Stimulated activated CD4-positive, alpha-beta T cell treated with anti-CD3 and anti-CD28 coated beads, Interleukin-15, amount 100 ng/mL, for 24 hours (primary cell): ENCODE data around the gene NEDD9.

Source experiments
- DNase-seq: peaks from one replicate; pipeline ENCODE4 v3.0.0-alpha.2; 2020

Gene NEDD9

GRCh38 chr6:11198663-11199603 is 33.5 kb downstream of the NEDD9 start:
- DNase-seq: peak; percentile 9

- DNase-seq: no peak
Observed at GRCh38 chr6:11197850-11198249, 34.6 kb downstream of the NEDD9 start.

- no peak for DNase-seq
Observed at GRCh38 chr6:11197175-11197536, 35.3 kb downstream of the NEDD9 start.

GRCh38 chr6:11196511-11197174 is 35.8 kb downstream of the NEDD9 start:
- no peak for DNase-seq

GRCh38 chr6:11194356-11195218 is 37.9 kb downstream of the NEDD9 start:
- no peak for DNase-seq

GRCh38 chr6:11193434-11193833 is 39.0 kb downstream of the NEDD9 start:
- DNase-seq: no peak

- no peak for DNase-seq
Observed at GRCh38 chr6:11192167-11192566, 40.3 kb downstream of the NEDD9 start.

GRCh38 chr6:11190625-11191245 is 41.7 kb downstream of the NEDD9 start:
- no peak for DNase-seq

GRCh38 chr6:11189865-11190624 is 42.4 kb downstream of the NEDD9 start:
- DNase-seq: no peak

GRCh38 chr6:11188161-11188915 is 44.1 kb downstream of the NEDD9 start:
- no peak for DNase-seq

GRCh38 chr6:11187301-11187700 is 45.2 kb downstream of the NEDD9 start:
- DNase-seq: no peak

- no peak for DNase-seq
Observed at GRCh38 chr6:11185204-11185842, 47.1 kb downstream of the NEDD9 start.

- no peak for DNase-seq
Observed at GRCh38 chr6:11183761-11184362, 48.6 kb downstream of the NEDD9 start.

- DNase-seq: no peak
Observed at GRCh38 chr6:11181478-11182136, 50.9 kb downstream of the NEDD9 start.

GRCh38 chr6:11179419-11180202 is 52.9 kb downstream of the NEDD9 start:
- no peak for DNase-seq

GRCh38 chr6:11179088-11179418 is 53.4 kb downstream of the NEDD9 start:
- DNase-seq: no peak

GRCh38 chr6:11177271-11177670 is 55.2 kb downstream of the NEDD9 start:
- no peak for DNase-seq

- DNase-seq: no peak
Observed at GRCh38 chr6:11174242-11174611, 58.2 kb downstream of the NEDD9 start.
